Measurements from ENCODE around the gene MSL2. TPM values are rescaled to one million over a fixed set of nuclear protein-coding genes. Genes with fewer than 3 reads are reported as not detected.

MSL2 gene
- total and polyA plus RNA-seq, 2 of the 8 experiments (the other 6 are each of a cell fraction or from before 2014, with no cell fraction given) = 9.1 to 41.8 TPM

- no peak for TF ChIP-seq CHD7 (IDR thresholded peaks at IDR 0.05; ENCODE audit: insufficient replicate concordance, low read length)
- TF ChIP-seq PHF8 (conservative IDR thresholded peaks at IDR 0.05; ENCODE audit: low read depth, low read length) = no peak
These were observed 75.5 kb downstream of the MSL2 start (continued) for GRCh38 chr3:136120373-136121348.
